ENCODE data around the gene FAM222A. TPM values are rescaled to one million over a fixed set of nuclear protein-coding genes. Genes with fewer than 3 reads are reported as not detected.
A peak's percentile ranks its signal among the peaks of the same experiment; 100 is the strongest.

FAM222A gene
- total RNA-seq, 1 donor from 2014 or later, result 2.5 TPM

GRCh38 chr12:109744026-109744425 lies 30.4 kb downstream of the FAM222A start:
- Mint-ChIP-seq H3K27me3 (ENCODE audit: insufficient read depth, low read depth) (no peaks in the 10 kb centered on the region), H3K27ac (no peak overlapping the region), H3K9me3 (no peaks in the 10 kb centered on the region), H3K36me3 (no peaks in the 10 kb centered on the region), H3K4me1 (peaks cover 19% of the 10 kb centered on the region), H3K4me3 (no peak overlapping the region)
- TF ChIP-seq CTCF (IDR thresholded peaks at IDR 0.05) (no peak), EZH2 (IDR thresholded peaks at IDR 0.05) (no peak), EZH2phosphoT487 (IDR thresholded peaks at IDR 0.05) (no peak)
- no peaks in the 10 kb centered on the region for H3K9me3 ChIP-seq (ENCODE audit: low read depth)
- H3K4me2 ChIP-seq, result no peak overlapping the region
- peaks cover 20% of the 10 kb centered on the region for H3K4me1 ChIP-seq
- peaks cover 42% of the 10 kb centered on the region for H4K20me1 ChIP-seq (ENCODE audit: low read depth)
- no peaks in the 10 kb centered on the region for H3K27me3 ChIP-seq
- no peak overlapping the region for H3K4me3 ChIP-seq
- H3K36me3 ChIP-seq, result no peaks in the 10 kb centered on the region
- no peak overlapping the region for H2AFZ ChIP-seq (replicated peaks)
- no peak overlapping the region for H3K9ac ChIP-seq
- no peak for DNase-seq (ENCODE audit: low spot score)
- H3F3A ChIP-seq (ENCODE audit: low read depth), result no peaks in the 10 kb centered on the region
- H3K79me2 ChIP-seq (ENCODE audit: low read depth), result no peaks in the 10 kb centered on the region
- no peak overlapping the region for H3K27ac ChIP-seq

DNA sequence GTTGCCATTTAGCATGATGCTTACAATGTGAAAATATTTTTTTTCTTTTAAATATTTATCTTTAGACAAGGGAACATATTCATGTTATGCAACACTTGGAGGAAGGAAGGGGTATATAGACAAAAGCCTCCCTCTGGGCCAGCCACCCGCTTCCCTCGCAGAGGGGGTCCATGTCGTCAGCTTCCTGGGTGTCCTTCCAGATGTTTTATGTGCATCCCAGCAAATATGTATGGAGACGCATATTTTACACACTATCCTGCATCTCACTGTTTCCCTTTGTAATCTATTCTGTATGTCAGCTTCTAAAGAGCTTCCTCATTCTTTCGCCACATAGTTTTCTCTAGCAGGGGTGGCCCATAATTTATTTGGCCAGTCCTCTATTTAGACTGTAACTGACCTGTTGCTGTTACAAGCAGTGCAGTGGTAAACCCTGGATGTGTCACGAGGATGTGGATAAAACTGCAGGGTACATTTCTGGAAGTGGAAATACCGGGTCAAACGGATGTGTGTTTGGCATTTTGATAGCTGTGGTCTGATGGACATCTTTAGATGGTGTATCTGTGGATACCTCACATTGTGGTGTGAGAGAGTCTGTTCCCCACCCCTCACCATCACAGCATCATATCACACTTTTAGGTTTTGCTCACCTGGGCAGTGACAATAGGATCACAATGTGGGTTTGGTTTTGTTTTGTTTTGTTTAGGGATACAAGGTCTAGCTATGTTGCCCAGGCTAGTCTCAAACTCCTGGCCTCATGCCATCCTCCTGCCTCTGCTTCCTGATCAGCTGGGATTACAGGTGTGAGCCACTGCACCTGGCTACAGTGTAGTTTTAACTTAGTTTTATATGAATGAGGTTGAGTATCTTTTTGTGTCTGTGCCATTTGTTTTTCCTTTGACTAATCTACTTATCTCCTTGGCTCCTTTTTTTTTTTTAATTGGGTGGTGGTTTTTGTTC lies 31.6 kb downstream of the FAM222A start:
- peaks cover 12% of the 10 kb centered on the region for H3K4me1 ChIP-seq
- DNase-seq (ENCODE audit: low spot score), result no peak
- no peaks in the 10 kb centered on the region for H3K9me3 ChIP-seq (ENCODE audit: low read depth)
- no peaks in the 10 kb centered on the region for H3F3A ChIP-seq (ENCODE audit: low read depth)
- no peak overlapping the region for H3K9ac ChIP-seq
- no peak overlapping the region for H3K27ac ChIP-seq
- peak overlapping the region; percentile 66 for H3K27ac Mint-ChIP-seq
- TF ChIP-seq CTCF (IDR thresholded peaks at IDR 0.05) (no peak), EZH2phosphoT487 (IDR thresholded peaks at IDR 0.05) (no peak), EZH2 (IDR thresholded peaks at IDR 0.05) (no peak)
- no peaks in the 10 kb centered on the region for H3K9me3 Mint-ChIP-seq
- H3K27me3 ChIP-seq, result no peaks in the 10 kb centered on the region
- H3K27me3 Mint-ChIP-seq (ENCODE audit: insufficient read depth, low read depth), result no peaks in the 10 kb centered on the region
- H3K4me3 ChIP-seq, result no peak overlapping the region
- H3K4me3 Mint-ChIP-seq, result no peak overlapping the region
- peaks cover 11% of the 10 kb centered on the region for H3K4me1 Mint-ChIP-seq
- H2AFZ ChIP-seq (replicated peaks), result no peak overlapping the region
- H3K4me2 ChIP-seq, result no peak overlapping the region
- H3K36me3 Mint-ChIP-seq, result no peaks in the 10 kb centered on the region
- H4K20me1 ChIP-seq (ENCODE audit: low read depth), result peaks cover 34% of the 10 kb centered on the region
- no peaks in the 10 kb centered on the region for H3K36me3 ChIP-seq
- no peaks in the 10 kb centered on the region for H3K79me2 ChIP-seq (ENCODE audit: low read depth)

- Histone ChIP-seq H2AFZ (replicated peaks) (no peak overlapping the region), H3K9me3 (ENCODE audit: low read depth) (peaks cover 12% of the 10 kb centered on the region), H3K9ac (no peak overlapping the region), H3K4me3 (no peak overlapping the region), H3K4me2 (no peak overlapping the region), H3K27ac (no peak overlapping the region), H3K79me2 (ENCODE audit: low read depth) (no peaks in the 10 kb centered on the region), H3K36me3 (no peaks in the 10 kb centered on the region), H4K20me1 (ENCODE audit: low read depth) (peaks cover 14% of the 10 kb centered on the region), H3K27me3 (no peaks in the 10 kb centered on the region), H3F3A (ENCODE audit: low read depth) (no peaks in the 10 kb centered on the region), H3K4me1 (peaks cover 8% of the 10 kb centered on the region)
- no peak for DNase-seq (ENCODE audit: low spot score)
- TF ChIP-seq EZH2phosphoT487 (IDR thresholded peaks at IDR 0.05), result no peak
- TF ChIP-seq EZH2 (IDR thresholded peaks at IDR 0.05), result no peak
- no peak for TF ChIP-seq CTCF (IDR thresholded peaks at IDR 0.05)
- Mint-ChIP-seq H3K4me3 (no peak overlapping the region), H3K27me3 (ENCODE audit: insufficient read depth, low read depth) (no peaks in the 10 kb centered on the region), H3K4me1 (no peaks in the 10 kb centered on the region), H3K9me3 (peaks cover 15% of the 10 kb centered on the region), H3K36me3 (peaks cover 10% of the 10 kb centered on the region), H3K27ac (no peak overlapping the region)
Observed at GRCh38 chr12:109752117-109753053, 38.8 kb downstream of the FAM222A start.
